H1 (cell line): ENCODE data around the gene CAMK2N2. TPM values are rescaled to one million over a fixed set of nuclear protein-coding genes. Genes with fewer than 3 reads are reported as not detected.

ENCODE experiments used
- CTCF ChIA-PET: fragments of 300-600 bp; sonication (Branson Sonifier 250); formaldehyde crosslinking; loops from one replicate; lab custom pipeline; 2021; ENCODE audit not compliant: partially characterized antibody; lab: Charles Lee
- POLR2A ChIA-PET: fragments of 300-600 bp; sonication (Branson Sonifier 250); formaldehyde crosslinking; loops from one replicate; lab custom pipeline; 2021; ENCODE audit warnings: inconsistent platforms; ENCODE audit not compliant: partially characterized antibody; lab: Charles Lee
- DNase-seq, 2 experiments: peaks; one replicate each; pipeline versions ENCODE4 v3.0.0 to v3.0.0-alpha.2; 2010 to 2022; ENCODE audit warnings: low spot score in 2 of 2, low read depth in 1 of 2, mixed read lengths in 1 of 2
- FAIRE-seq: peaks from 2 replicates; lab custom pipeline; 2011; peaks lifted over from hg19 to GRCh38; lab: Jason Lieb, UNC
- H2AFZ ChIP-seq: 2 replicates; pipeline ENCODE4 v1.8.1; 2012; ENCODE audit warnings: low read length, inconsistent platforms
- H2AK5ac ChIP-seq: 2 replicates; pipeline ENCODE4 v1.6.1; 2013; ENCODE audit warnings: low read depth, low read length
- H2BK120ac ChIP-seq: replicated peaks from 2 replicates; pipeline ENCODE3; 2013; ENCODE audit warnings: low read depth, low read length, inconsistent platforms
- H2BK12ac ChIP-seq: 2 replicates; pipeline ENCODE4 v1.6.1; 2013; ENCODE audit warnings: low read depth, low read length
- H2BK15ac ChIP-seq: 2 replicates; pipeline ENCODE4 v1.6.1; 2013; ENCODE audit warnings: low read length
- H2BK20ac ChIP-seq: 2 replicates; pipeline ENCODE4 v1.6.1; 2013; ENCODE audit warnings: low read length
- H2BK5ac ChIP-seq: 2 replicates; pipeline ENCODE4 v1.6.1; 2013; ENCODE audit warnings: low read depth, low read length
- H3K14ac ChIP-seq: 2 replicates; pipeline ENCODE4 v1.6.1; 2013; ENCODE audit warnings: inconsistent platforms; ENCODE audit not compliant: insufficient read length
- H3K18ac ChIP-seq: 2 replicates; pipeline ENCODE4 v1.6.1; 2013; ENCODE audit warnings: low read length; ENCODE audit errors: extremely low read depth
- H3K23ac ChIP-seq: 2 replicates; pipeline ENCODE4 v1.6.1; 2013; ENCODE audit warnings: inconsistent platforms; ENCODE audit not compliant: insufficient read length
- H3K23me2 ChIP-seq: 2 replicates; pipeline ENCODE4 v1.6.1; 2013; ENCODE audit warnings: low read depth, low read length
- H3K27ac ChIP-seq: 2 replicates; pipeline ENCODE4 v1.6.1; 2011; ENCODE audit warnings: low read depth, low read length, inconsistent platforms
- H3K27me3 ChIP-seq, 4 experiments: replicated peaks in 1 of 4; 1 replicate in 1 of 4; 2 replicates in 3 of 4; pipeline versions ENCODE4 v1.6.1 to v1.8.1; 2011 to 2013; ENCODE audit warnings: low read length in 3 of 4, mild to moderate bottlenecking in 3 of 4, inconsistent platforms in 2 of 4, mixed read lengths in 2 of 4, moderate library complexity in 1 of 4; ENCODE audit not compliant: control insufficient read depth in 3 of 4, insufficient read depth in 3 of 4; ENCODE audit errors: extremely low read depth in 1 of 4
- H3K36me3 ChIP-seq, 4 experiments: 2 replicates each; pipeline versions ENCODE4 v1.6.1 to v1.8.1; 2011 to 2013; ENCODE audit warnings: mild to moderate bottlenecking in 4 of 4, low read length in 3 of 4, moderate library complexity in 2 of 4, control low read depth in 1 of 4, inconsistent platforms in 1 of 4; ENCODE audit not compliant: insufficient read depth in 4 of 4, control insufficient read depth in 2 of 4
- H3K4ac ChIP-seq: replicated peaks from 2 replicates; pipeline ENCODE3; 2013; ENCODE audit warnings: low read length, low read depth, mixed read lengths, inconsistent platforms; ENCODE audit not compliant: insufficient read length
- H3K4me1 ChIP-seq, 4 experiments: replicated peaks in 1 of 4; 1 replicate in 1 of 4; 2 replicates in 3 of 4; pipeline versions ENCODE4 v1.6.1 to v1.8.1; 2011 to 2013; ENCODE audit warnings: low read length in 3 of 4, inconsistent platforms in 2 of 4, mixed read lengths in 1 of 4; ENCODE audit not compliant: insufficient read depth in 4 of 4, control insufficient read depth in 3 of 4
- H3K4me2 ChIP-seq, 2 experiments: 2 replicates each; pipeline versions ENCODE4 v1.6.1 to v1.8.1; 2011 to 2013; ENCODE audit warnings: low read depth in 2 of 2, low read length in 2 of 2, control low read depth in 1 of 2, inconsistent platforms in 1 of 2, mild to moderate bottlenecking in 1 of 2; ENCODE audit not compliant: insufficient read depth in 1 of 2
- H3K4me3 ChIP-seq, 4 experiments: fragments of 200-600, 300-600 bp in 1 of 4; sonication (generic), shearing (Covaris generic), sonication (Bioruptor Twin) in 1 of 4; 2 replicates each; pipeline versions ENCODE4 v1.5.1 to v1.8.1; 2011 to 2016; ENCODE audit warnings: low read length in 4 of 4, low read depth in 3 of 4, control low read depth in 2 of 4, inconsistent platforms in 2 of 4, mild to moderate bottlenecking in 2 of 4, mixed read lengths in 1 of 4, moderate library complexity in 1 of 4; ENCODE audit not compliant: insufficient read depth in 2 of 4; ENCODE audit errors: extremely low read depth in 1 of 4
- H3K56ac ChIP-seq: replicated peaks from 2 replicates; pipeline ENCODE3; 2013; ENCODE audit warnings: low read depth, mild to moderate bottlenecking, mixed read lengths, low read length, inconsistent platforms; ENCODE audit not compliant: insufficient read length
- H3K79me1 ChIP-seq: 2 replicates; pipeline ENCODE4 v1.6.1; 2013; ENCODE audit warnings: low read depth, low read length, control low read depth
- H3K79me2 ChIP-seq, 2 experiments: 2 replicates each; pipeline versions ENCODE4 v1.6.1 to v1.8.1; 2012 to 2013; ENCODE audit warnings: low read length in 2 of 2, mild to moderate bottlenecking in 2 of 2, inconsistent platforms in 1 of 2; ENCODE audit not compliant: insufficient read depth in 2 of 2, control insufficient read depth in 1 of 2
- H3K9ac ChIP-seq, 4 experiments: replicated peaks in 1 of 4; 1 replicate in 1 of 4; 2 replicates in 3 of 4; pipeline versions ENCODE4 v1.6.1 to v1.8.1; 2011 to 2013; ENCODE audit warnings: low read depth in 3 of 4, low read length in 3 of 4, control low read depth in 2 of 4, mild to moderate bottlenecking in 2 of 4, moderate library complexity in 2 of 4, inconsistent platforms in 1 of 4; ENCODE audit errors: extremely low read depth in 1 of 4
- H3K9me3 ChIP-seq, 2 experiments: 2 replicates each; pipeline versions ENCODE4 v1.6.1 to v1.8.1; 2012 to 2013; ENCODE audit warnings: mild to moderate bottlenecking in 2 of 2, moderate library complexity in 2 of 2, control low read depth in 1 of 2, inconsistent platforms in 1 of 2, low read depth in 1 of 2, low read length in 1 of 2, mixed read lengths in 1 of 2; ENCODE audit not compliant: insufficient read depth in 2 of 2
- H4K20me1 ChIP-seq, 2 experiments: replicated peaks in 1 of 2; 2 replicates each; pipeline versions ENCODE3 to v1.8.1; 2011 to 2013; ENCODE audit warnings: inconsistent platforms in 2 of 2, low read length in 2 of 2, mild to moderate bottlenecking in 1 of 2; ENCODE audit not compliant: insufficient read depth in 2 of 2, control insufficient read depth in 1 of 2
- H4K5ac ChIP-seq: 2 replicates; pipeline ENCODE4 v1.6.1; 2013; ENCODE audit warnings: low read length, low read depth, mixed read lengths, inconsistent platforms; ENCODE audit not compliant: insufficient read length
- H4K8ac ChIP-seq: 2 replicates; pipeline ENCODE4 v1.8.0; 2013; ENCODE audit warnings: mild to moderate bottlenecking, moderate library complexity, low read length, inconsistent platforms; ENCODE audit not compliant: insufficient read depth; ENCODE audit errors: extremely low read depth
- H4K91ac ChIP-seq: replicated peaks from 2 replicates; pipeline ENCODE3; 2013; ENCODE audit warnings: low read length, mixed read lengths, inconsistent platforms; ENCODE audit not compliant: insufficient read length
- MAX ChIP-seq: IDR thresholded peaks from 2 replicates; pipeline ENCODE4 v1.6.1; 2012; ENCODE audit warnings: inconsistent platforms
- POLR2AphosphoS5 ChIP-seq: IDR thresholded peaks from 2 replicates; pipeline ENCODE4 v1.6.1; 2011; ENCODE audit warnings: low read depth, low read length
- SUZ12 ChIP-seq: fragments of 200-600 bp; sonication (generic); IDR thresholded peaks from 2 replicates; pipeline ENCODE4 v1.6.1; 2012; ENCODE audit warnings: mild to moderate bottlenecking, inconsistent platforms, low read length, moderate library complexity, mixed read lengths
- WGBS, 2 experiments: shearing (Covaris generic) in 1 of 2; methylation state at CpG; one replicate each; pipeline versions ENCODE4 v1.1.6 to v1.1.7; 2013 to 2015; ENCODE audit warnings: low lambda C conversion rate in 2 of 2, mixed read lengths in 2 of 2, inconsistent platforms in 1 of 2, low coverage in 1 of 2, missing lambda C conversion rate in 1 of 2; ENCODE audit not compliant: insufficient replicate concordance in 2 of 2, insufficient coverage in 1 of 2, insufficient read length in 1 of 2; ENCODE audit errors: extremely low coverage in 1 of 2, missing lambda C conversion rate in 1 of 2; 5-methylcytosine and 5-hydroxymethylcytosine counted together
- polyA plus RNA-seq, 7 experiments: library from polyadenylated mRNA; depleted of rRNA in 3 of 7; stranded (reverse) in 5 of 7; unstranded in 2 of 7; fragments of >200 nt in 5 of 7; fragments of 200-250 nt in 2 of 7; gene quantifications; 1 replicate in 5 of 7; 2 replicates in 1 of 7; 4 replicates in 1 of 7; pipeline versions ENCODE4 v1.2.1 to v1.2.3, GENCODE V29; 2011 to 2013; ENCODE audit warnings: missing spikeins in 2 of 7, mixed read lengths in 2 of 7
- total RNA-seq: library from RNA; stranded (reverse); fragmentation: NEBNext Ultra II Directional; extraction: Animal tissue kit (Norgen Biotek cat#: 25700); gene quantifications from 2 replicates; pipeline ENCODE4 v1.2.1, GENCODE V29; 2021

The CAMK2N2 gene
- total and polyA plus RNA-seq, 2 of the 8 experiments (the other 6 are each of a cell fraction or from before 2014, with no cell fraction given): 4.0 to 17.7 TPM

GRCh38 chr3:184262764-184263179, 1.4 kb upstream of the CAMK2N2 start:
- Histone ChIP-seq H4K5ac (no peak overlapping the region), H3K4me3 (peak overlapping the region; percentile 36 to 84 (median 74)), H3K27ac (no peak overlapping the region), H3K23me2 (peaks cover 22% of the 10 kb centered on the region), H3K4me1 (peaks cover 0 to 17% (median 8%) of the 10 kb centered on the region in 4 experiments; a peak in 4 of 7 replicates), H3K56ac (no peak overlapping the region), H3K79me2 (no peaks in the 10 kb centered on the region), H3K4ac (no peak overlapping the region), H2BK5ac (no peak overlapping the region), H4K20me1 (peaks cover 13 to 14% of the 10 kb centered on the region in 2 experiments), H3K14ac (no peak overlapping the region), H3K18ac (no peak overlapping the region), H2BK15ac (0 out of 2 replicates have a peak overlapping the region, but pooled peaks have one; percentile 31), H3K9ac (peak overlapping the region in 1 of 4 experiments; percentile 37; a peak in 1 of 7 replicates), H3K79me1 (no peaks in the 10 kb centered on the region), H3K36me3 (no peaks in the 10 kb centered on the region), H2BK12ac (no peak overlapping the region), H3K4me2 (peak overlapping the region; percentile 89 to 100), H2BK120ac (no peak overlapping the region), H2AFZ (peak overlapping the region; percentile 64; the same call in 1 of the 2 replicates), H4K91ac (no peak overlapping the region), H4K8ac (no peak overlapping the region), H3K9me3 (peaks cover 0 to 4% of the 10 kb centered on the region in 2 experiments; a peak in 1 of 4 replicates), H3K23ac (no peak overlapping the region), H2BK20ac (no peak overlapping the region), H2AK5ac (no peak overlapping the region), H3K27me3 (peaks cover 7 to 50% (median 38%) of the 10 kb centered on the region in 4 experiments)
- FAIRE-seq (no peak), DNase-seq (no peak)
- ChIA-PET POLR2A (interaction anchor here (2.3 to 3.1 kb wide), 2 partner anchors 21 to 22 kb away, joined by 8 to 9 read pairs; no protein-coding TSS in a partner anchor), CTCF (interaction anchor here (1.2 to 14.0 kb wide), 6 partner anchors 12 to 38 kb away, joined by 3 to 136 read pairs (median 12); partner anchors contain the start of genes EEF1AKMT4 and VWA5B2)
- TF ChIP-seq POLR2AphosphoS5 (no peak), MAX (peak; percentile 44; the same call in 1 of the 2 replicates), SUZ12 (peak; percentile 55; the same call in 1 of the 2 replicates)
- 24% methylated on average over 15 of the region's 15 CpGs; no CpG with 5 or more reads in 1 of the 2 experiments for WGBS, 2 experiments
